ENCODE data around the gene FJX1. TPM values are rescaled to one million over a fixed set of nuclear protein-coding genes. Genes with fewer than 3 reads are reported as not detected.

FJX1 gene
- total and polyA plus RNA-seq, 9 donors, result 5.5 to 40.2 (median 8.1) TPM

DNA sequence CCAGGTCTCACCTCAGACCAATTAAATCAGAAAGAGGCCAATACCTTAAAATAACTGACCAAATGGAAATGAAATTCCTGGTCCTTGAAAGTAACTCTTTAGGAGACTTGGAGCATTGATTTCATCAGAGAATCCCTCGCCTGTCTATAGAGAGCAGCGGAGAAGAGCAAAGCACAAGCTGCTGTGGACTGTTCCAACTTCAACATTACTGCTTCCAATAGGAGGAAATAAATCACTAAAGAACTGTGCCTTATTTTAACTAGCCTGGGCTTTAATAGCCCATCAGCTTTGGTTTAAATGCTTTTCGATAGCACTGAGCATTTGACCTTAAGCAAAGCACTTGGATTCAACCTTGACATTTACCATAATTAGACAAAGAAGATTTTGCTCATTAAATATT lies 32.0 kb upstream of the FJX1 start:
- TF ChIP-seq, protein P1, sequence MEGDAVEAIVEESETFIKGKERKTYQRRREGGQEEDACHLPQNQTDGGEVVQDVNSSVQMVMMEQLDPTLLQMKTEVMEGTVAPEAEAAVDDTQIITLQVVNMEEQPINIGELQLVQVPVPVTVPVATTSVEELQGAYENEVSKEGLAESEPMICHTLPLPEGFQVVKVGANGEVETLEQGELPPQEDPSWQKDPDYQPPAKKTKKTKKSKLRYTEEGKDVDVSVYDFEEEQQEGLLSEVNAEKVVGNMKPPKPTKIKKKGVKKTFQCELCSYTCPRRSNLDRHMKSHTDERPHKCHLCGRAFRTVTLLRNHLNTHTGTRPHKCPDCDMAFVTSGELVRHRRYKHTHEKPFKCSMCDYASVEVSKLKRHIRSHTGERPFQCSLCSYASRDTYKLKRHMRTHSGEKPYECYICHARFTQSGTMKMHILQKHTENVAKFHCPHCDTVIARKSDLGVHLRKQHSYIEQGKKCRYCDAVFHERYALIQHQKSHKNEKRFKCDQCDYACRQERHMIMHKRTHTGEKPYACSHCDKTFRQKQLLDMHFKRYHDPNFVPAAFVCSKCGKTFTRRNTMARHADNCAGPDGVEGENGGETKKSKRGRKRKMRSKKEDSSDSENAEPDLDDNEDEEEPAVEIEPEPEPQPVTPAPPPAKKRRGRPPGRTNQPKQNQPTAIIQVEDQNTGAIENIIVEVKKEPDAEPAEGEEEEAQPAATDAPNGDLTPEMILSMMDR (IDR thresholded peaks at IDR 0.05), result no peak
- TF ChIP-seq POLR2A (IDR thresholded peaks at IDR 0.05) (no peak), EP300 (IDR thresholded peaks at IDR 0.05) (no peak)
- 15 to 48% (median 30%) methylated on average over 3 of the region's 3 CpGs for WGBS, 3 donors
- DNase-seq, result no peak
- H3K27ac ChIP-seq, result no peak overlapping the region
- no peaks in the 10 kb centered on the region for H3K9me3 ChIP-seq
- H3K4me3 ChIP-seq, result no peak overlapping the region
- H3K4me1 ChIP-seq (ENCODE audit: insufficient read depth), result no peaks in the 10 kb centered on the region
- H3K36me3 ChIP-seq, result no peaks in the 10 kb centered on the region
- intact Hi-C loops (cut with DNase I), result no loop called here
- H3K27me3 ChIP-seq, result no peaks in the 10 kb centered on the region

DNA sequence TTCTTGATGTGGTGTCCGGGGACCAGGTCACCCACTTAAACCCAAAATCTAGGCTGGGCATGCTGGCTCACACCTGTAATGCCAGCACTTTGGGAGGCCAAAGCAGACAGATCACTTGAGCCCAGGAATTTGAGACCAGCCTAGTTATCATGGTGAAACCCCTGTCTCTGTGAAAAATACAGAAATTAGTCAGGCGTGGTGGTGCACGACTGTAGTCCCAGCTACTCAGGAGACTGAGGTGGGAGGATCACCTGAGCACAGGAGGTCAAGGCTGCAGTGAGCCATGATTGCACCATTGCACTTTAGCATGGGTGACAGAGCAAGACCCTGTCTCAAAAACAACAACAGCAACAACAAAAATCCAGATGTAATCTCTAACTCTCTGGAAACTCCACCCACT lies 30.3 kb upstream of the FJX1 start:
- Histone ChIP-seq H3K9me3 (no peaks in the 10 kb centered on the region), H3K27me3 (no peaks in the 10 kb centered on the region), H3K4me3 (no peak overlapping the region), H3K27ac (no peak overlapping the region), H3K4me1 (ENCODE audit: insufficient read depth) (no peaks in the 10 kb centered on the region), H3K36me3 (no peaks in the 10 kb centered on the region)
- DNase-seq, result no peak
- TF ChIP-seq POLR2A (IDR thresholded peaks at IDR 0.05), result no peak
- TF ChIP-seq, protein P1 (IDR thresholded peaks at IDR 0.05), result no peak
- no peak for TF ChIP-seq EP300 (IDR thresholded peaks at IDR 0.05)
- intact Hi-C loops (cut with DNase I), result no loop called here
- WGBS, 3 donors, result 84 to 89% (median 88%) methylated on average over 3 of the region's 3 CpGs

DNA sequence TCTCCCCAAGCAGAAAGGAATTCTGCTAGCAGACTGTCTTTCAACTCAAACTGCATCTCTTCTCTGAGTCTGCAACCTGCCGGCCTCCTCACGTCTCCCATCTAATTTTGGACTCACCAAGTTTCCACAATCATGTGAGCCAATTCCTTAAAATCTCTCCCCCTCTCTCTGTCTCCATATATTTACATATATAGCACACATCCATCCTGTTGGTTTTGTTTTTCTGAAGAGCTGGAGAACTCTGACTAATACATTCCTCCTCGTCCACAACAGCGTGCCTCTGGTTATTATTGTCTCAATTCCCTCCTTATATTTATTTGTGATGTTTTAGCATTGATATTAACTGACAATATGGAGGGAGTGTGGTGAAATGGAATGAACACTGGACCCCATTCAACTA lies 29.6 kb upstream of the FJX1 start:
- WGBS, 3 donors, result 66 to 68% (median 67%) methylated on average over 4 of the region's 4 CpGs
- no peak overlapping the region for H3K27ac ChIP-seq
- no peaks in the 10 kb centered on the region for H3K4me1 ChIP-seq (ENCODE audit: insufficient read depth)
- intact Hi-C loops (cut with DNase I), result no loop called here
- H3K9me3 ChIP-seq, result no peaks in the 10 kb centered on the region
- no peaks in the 10 kb centered on the region for H3K27me3 ChIP-seq
- H3K36me3 ChIP-seq, result no peaks in the 10 kb centered on the region
- no peak for DNase-seq
- no peak overlapping the region for H3K4me3 ChIP-seq
- no peak for TF ChIP-seq POLR2A (IDR thresholded peaks at IDR 0.05)
- TF ChIP-seq EP300 (IDR thresholded peaks at IDR 0.05), result no peak
- TF ChIP-seq, protein P1 (IDR thresholded peaks at IDR 0.05), result no peak

DNA sequence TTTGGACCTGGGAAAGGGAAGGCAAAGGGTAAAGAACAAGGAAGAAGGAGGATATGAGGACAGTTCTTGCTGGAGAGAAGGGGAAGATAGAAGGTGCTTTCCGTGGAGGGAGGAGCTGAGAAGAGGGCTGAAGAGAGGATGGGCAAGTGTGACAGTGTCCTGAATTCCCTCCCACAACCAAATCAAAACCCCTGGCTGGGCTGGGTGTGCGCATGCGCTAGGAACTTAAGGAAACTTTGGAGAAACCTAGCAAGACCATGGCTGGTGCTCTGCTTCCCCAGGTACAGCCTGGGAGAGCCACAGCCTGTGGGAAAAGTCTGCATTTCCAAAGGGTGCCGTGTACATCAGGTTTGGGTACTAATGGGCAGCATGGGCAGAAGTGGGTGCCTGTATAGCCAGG lies 29.0 kb upstream of the FJX1 start:
- H3K27me3 ChIP-seq, result no peaks in the 10 kb centered on the region
- DNase-seq, result no peak
- WGBS, 3 donors, result 67 to 92% (median 90%) methylated on average over 4 of the region's 4 CpGs
- no peaks in the 10 kb centered on the region for H3K4me1 ChIP-seq (ENCODE audit: insufficient read depth)
- no peak overlapping the region for H3K4me3 ChIP-seq
- no peak overlapping the region for H3K27ac ChIP-seq
- no peaks in the 10 kb centered on the region for H3K36me3 ChIP-seq
- H3K9me3 ChIP-seq, result no peaks in the 10 kb centered on the region
- TF ChIP-seq POLR2A (IDR thresholded peaks at IDR 0.05), result no peak
- no peak for TF ChIP-seq EP300 (IDR thresholded peaks at IDR 0.05)
- TF ChIP-seq, protein P1 (IDR thresholded peaks at IDR 0.05), result no peak
- intact Hi-C loops (cut with DNase I), result no loop called here

DNA sequence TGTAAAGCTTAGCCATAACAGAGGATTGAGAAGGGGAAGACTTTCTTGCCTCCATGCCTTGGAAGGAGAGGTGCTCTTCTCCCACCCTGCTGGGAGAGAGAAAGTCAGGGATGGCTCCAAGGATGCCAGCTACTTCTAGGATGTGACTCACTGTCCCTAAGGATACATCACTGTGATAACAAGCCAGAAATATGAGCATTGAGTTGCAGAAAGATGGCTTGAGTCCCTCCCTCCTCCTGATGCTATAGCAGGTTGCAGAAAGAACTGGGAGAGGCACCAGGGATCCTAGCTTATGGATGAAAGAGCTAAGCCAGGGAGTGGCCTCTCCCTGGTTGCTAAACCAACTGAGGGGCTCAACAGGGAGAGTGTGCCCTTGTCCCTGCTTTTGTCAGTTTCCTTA lies 27.8 kb upstream of the FJX1 start:
- H3K4me1 ChIP-seq (ENCODE audit: insufficient read depth), result no peaks in the 10 kb centered on the region
- no peak overlapping the region for H3K27ac ChIP-seq
- no peak for DNase-seq
- H3K27me3 ChIP-seq, result no peaks in the 10 kb centered on the region
- no peaks in the 10 kb centered on the region for H3K9me3 ChIP-seq
- intact Hi-C loops (cut with DNase I), result no loop called here
- TF ChIP-seq, protein P1 (IDR thresholded peaks at IDR 0.05), result no peak
- TF ChIP-seq EP300 (IDR thresholded peaks at IDR 0.05), result no peak
- no peak for TF ChIP-seq POLR2A (IDR thresholded peaks at IDR 0.05)
- no peak overlapping the region for H3K4me3 ChIP-seq
- no peaks in the 10 kb centered on the region for H3K36me3 ChIP-seq

All from ovary (tissue), 9 donors.